ENCODE data around the gene BRWD1. TPM values are rescaled to one million over a fixed set of nuclear protein-coding genes. Genes with fewer than 3 reads are reported as not detected.

The BRWD1 gene
- total and polyA plus RNA-seq, 2 of the 13 experiments (the other 11 are each of a cell fraction or from before 2014, with no cell fraction given) = 13.9 to 28.0 TPM

DNA sequence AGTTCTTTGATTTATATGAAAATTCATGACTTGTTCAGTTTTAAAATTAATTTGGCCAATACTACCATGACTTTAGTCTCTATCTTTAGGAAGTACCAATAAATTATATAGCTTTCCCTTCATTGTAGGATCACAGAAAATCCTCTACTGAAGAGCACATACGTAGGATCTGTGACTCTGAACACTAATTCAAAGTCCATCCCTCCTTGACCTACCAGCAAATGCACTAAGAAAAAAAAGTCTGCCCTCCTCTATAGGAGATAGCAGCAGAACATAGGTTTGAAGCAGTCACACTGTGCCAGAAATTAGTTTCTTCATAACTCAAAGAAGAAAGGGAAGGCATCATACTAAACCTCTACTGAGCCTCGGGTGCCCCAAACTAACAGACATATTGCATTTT lies 16.5 kb downstream of the BRWD1 start (continued):
- TF ChIP-seq ZNF572 (CRISPR knock-in tag; IDR thresholded peaks at IDR 0.05) (no peak), AKAP8 (CRISPR knock-in tag; IDR thresholded peaks at IDR 0.05) (no peak), HOXD1 (CRISPR knock-in tag; IDR thresholded peaks at IDR 0.05) (no peak), SYNCRIP (IDR thresholded peaks at IDR 0.05; ENCODE audit: insufficient read depth, low read depth, low read length) (no peak)

DNA sequence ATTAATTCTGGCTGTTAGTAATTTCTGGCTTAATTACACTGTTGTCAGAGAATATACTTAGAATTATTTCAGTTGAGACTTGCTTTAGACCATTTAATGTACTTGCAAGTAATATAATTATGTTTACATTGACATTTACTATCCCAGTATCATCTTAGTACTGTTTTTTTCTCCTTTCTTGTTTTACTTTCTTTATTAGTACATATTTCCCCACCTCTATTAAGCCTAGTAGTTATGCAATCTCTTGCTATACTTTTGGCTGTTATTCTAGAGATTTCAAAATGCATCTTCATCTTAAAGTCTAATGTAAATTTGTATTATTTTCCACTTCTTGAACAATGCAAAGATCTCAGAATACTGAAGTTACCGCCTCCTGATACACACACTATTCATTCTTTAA lies 24.4 kb downstream of the BRWD1 start:
- Histone ChIP-seq H3K27ac (ENCODE audit: extremely low read length, insufficient read depth, low read length) (no peak overlapping the region), H4K20me1 (ENCODE audit: insufficient read depth, low read length) (no peaks in the 10 kb centered on the region), H3K79me2 (ENCODE audit: insufficient read depth, low read length) (no peaks in the 10 kb centered on the region), H3K9ac (ENCODE audit: insufficient read depth, low read depth, low read length) (no peak overlapping the region), H3K27me3 (ENCODE audit: control insufficient read depth in 1 of 2, insufficient read depth in 2 of 2, low read length in 2 of 2) (no peaks in the 10 kb centered on the region), H3K9me3 (ENCODE audit: low read length) (no peaks in the 10 kb centered on the region), H3K4me3 (replicated peaks in 1 of 3; ENCODE audit: insufficient read depth in 1 of 3, low read depth in 2 of 3, low read length in 3 of 3) (no peak overlapping the region), H2AFZ (ENCODE audit: low read length) (no peak overlapping the region), H3K4me1 (ENCODE audit: insufficient read depth, low read length) (peaks cover 14% of the 10 kb centered on the region), H3K36me3 (replicated peaks in 1 of 2; ENCODE audit: control insufficient read depth in 1 of 2, insufficient read depth in 2 of 2, low read length in 2 of 2) (peaks cover 13 to 69% of the 10 kb centered on the region in 2 experiments), H3K4me2 (ENCODE audit: low read depth, low read length) (no peak overlapping the region)
- BruUV-seq (replicated peaks) = TSS peak; percentile 24
- ChIA-PET CTCF (ENCODE audit: low intra/inter-chr PET ratio, low total read pairs) (no interaction called here), POLR2A (no interaction called here)
- TF ChIP-seq, protein P1, sequence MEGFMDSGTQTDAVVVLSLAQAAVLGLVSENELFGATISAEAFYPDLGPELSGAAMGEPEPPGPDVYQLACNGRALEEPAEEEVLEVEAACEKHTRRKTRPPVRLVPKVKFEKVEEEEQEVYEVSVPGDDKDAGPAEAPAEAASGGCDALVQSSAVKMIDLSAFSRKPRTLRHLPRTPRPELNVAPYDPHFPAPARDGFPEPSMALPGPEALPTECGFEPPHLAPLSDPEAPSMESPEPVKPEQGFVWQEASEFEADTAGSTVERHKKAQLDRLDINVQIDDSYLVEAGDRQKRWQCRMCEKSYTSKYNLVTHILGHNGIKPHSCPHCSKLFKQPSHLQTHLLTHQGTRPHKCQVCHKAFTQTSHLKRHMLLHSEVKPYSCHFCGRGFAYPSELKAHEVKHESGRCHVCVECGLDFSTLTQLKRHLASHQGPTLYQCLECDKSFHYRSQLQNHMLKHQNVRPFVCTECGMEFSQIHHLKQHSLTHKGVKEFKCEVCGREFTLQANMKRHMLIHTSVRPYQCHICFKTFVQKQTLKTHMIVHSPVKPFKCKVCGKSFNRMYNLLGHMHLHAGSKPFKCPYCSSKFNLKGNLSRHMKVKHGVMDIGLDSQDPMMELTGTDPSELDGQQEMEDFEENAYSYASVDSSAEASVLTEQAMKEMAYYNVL (CRISPR knock-in tag; IDR thresholded peaks at IDR 0.05; ENCODE audit: borderline replicate concordance) = no peak
- TF ChIP-seq ESRRA (CRISPR knock-in tag; IDR thresholded peaks at IDR 0.05; ENCODE audit: low read depth) (no peak), NRL (CRISPR knock-in tag; IDR thresholded peaks at IDR 0.05; ENCODE audit: borderline replicate concordance) (no peak)
- no peak for ATAC-seq
- intact Hi-C loops (cut with micrococcal nuclease; ENCODE audit: unreplicated experiment) (no loop called here), in situ Hi-C loops (cut with HindIII; ENCODE audit: extremely low pct_ligation_motif_present, low pct_unique_long_range_greater_than_20kb) (no loop called here)
- no peak for DNase-seq (ENCODE audit: low spot score)
- no peak for FAIRE-seq
- WGBS (ENCODE audit: low lambda C conversion rate) = 100% methylated on average over 1 of the region's 1 CpG
